ENCODE results near the gene ARHGEF28.

- TF ChIP-seq CTCF (conservative IDR thresholded peaks at IDR 0.05; ENCODE audit: low read length) (no peak), EZH2phosphoT487 (IDR thresholded peaks at IDR 0.05; ENCODE audit: borderline replicate concordance) (no peak)
Observed at GRCh38 chr5:73922224-73922623, 296.2 kb downstream of the ARHGEF28 start.

Data from Loucy (cell line).